ENCODE measurements around the gene NCAM2.

Gene NCAM2

DNA sequence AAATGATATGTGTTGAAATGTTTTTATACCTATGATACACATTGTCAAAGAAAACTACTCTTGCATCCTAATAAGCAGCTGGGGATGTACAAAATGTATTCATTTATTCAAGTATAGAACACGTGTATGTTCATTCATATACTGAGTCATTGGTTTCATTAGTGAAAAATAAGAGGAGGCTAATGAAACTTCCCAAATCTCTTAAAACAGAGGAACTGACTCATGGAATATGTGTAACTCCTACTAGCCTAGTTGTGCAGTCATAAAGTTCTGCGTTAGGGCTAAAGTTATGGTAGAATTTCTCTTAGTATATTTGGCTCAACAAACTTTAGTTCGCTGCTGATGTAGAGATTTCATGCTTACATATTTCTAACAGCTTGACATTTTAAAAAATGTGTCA lies 441.6 kb downstream of the NCAM2 start:
- H3K36me3 ChIP-seq (ENCODE audit: control insufficient read depth, insufficient read depth, low read length) = no peaks in the 10 kb centered on the region
- no peak overlapping the region for H3K4me3 ChIP-seq (ENCODE audit: insufficient read depth, low read depth, low read length)
- no peaks in the 10 kb centered on the region for H3K4me1 ChIP-seq (ENCODE audit: control insufficient read depth, insufficient read depth, low read length)
- H3K27me3 ChIP-seq (ENCODE audit: control insufficient read depth, insufficient read depth, low read length, poor library complexity, severe bottlenecking) = no peaks in the 10 kb centered on the region
- WGBS, 2 experiments = 93 to 100% methylated on average over 1 to 2 of the region's 3 CpGs
- H3K9me3 ChIP-seq (ENCODE audit: control insufficient read depth, low read length) = no peaks in the 10 kb centered on the region
- H3K27ac ChIP-seq (ENCODE audit: insufficient read depth, low read depth, low read length, poor library complexity, severe bottlenecking) = no peak overlapping the region

GRCh38 chr21:21457077-21457476 lies 458.9 kb downstream of the NCAM2 start:
- Histone ChIP-seq H3K4me1 (ENCODE audit: control insufficient read depth, insufficient read depth, low read length) (no peaks in the 10 kb centered on the region), H3K4me3 (ENCODE audit: insufficient read depth, low read depth, low read length) (no peak overlapping the region), H3K27me3 (ENCODE audit: control insufficient read depth, insufficient read depth, low read length, poor library complexity, severe bottlenecking) (no peaks in the 10 kb centered on the region), H3K36me3 (ENCODE audit: control insufficient read depth, insufficient read depth, low read length) (no peaks in the 10 kb centered on the region), H3K27ac (ENCODE audit: insufficient read depth, low read depth, low read length, poor library complexity, severe bottlenecking) (no peak overlapping the region), H3K9me3 (ENCODE audit: control insufficient read depth, low read length) (no peaks in the 10 kb centered on the region)
- 93% methylated on average over 8 of the region's 8 CpGs for WGBS, 2 experiments

GRCh38 chr21:21458124-21458631 lies 460.0 kb downstream of the NCAM2 start:
- Histone ChIP-seq H3K36me3 (ENCODE audit: control insufficient read depth, insufficient read depth, low read length) (no peaks in the 10 kb centered on the region), H3K4me1 (ENCODE audit: control insufficient read depth, insufficient read depth, low read length) (no peaks in the 10 kb centered on the region), H3K27ac (ENCODE audit: insufficient read depth, low read depth, low read length, poor library complexity, severe bottlenecking) (no peak overlapping the region), H3K9me3 (ENCODE audit: control insufficient read depth, low read length) (no peaks in the 10 kb centered on the region), H3K4me3 (ENCODE audit: insufficient read depth, low read depth, low read length) (no peak overlapping the region), H3K27me3 (ENCODE audit: control insufficient read depth, insufficient read depth, low read length, poor library complexity, severe bottlenecking) (no peaks in the 10 kb centered on the region)
- WGBS, 2 experiments = 83 to 88% methylated on average over 8 of the region's 8 CpGs

DNA sequence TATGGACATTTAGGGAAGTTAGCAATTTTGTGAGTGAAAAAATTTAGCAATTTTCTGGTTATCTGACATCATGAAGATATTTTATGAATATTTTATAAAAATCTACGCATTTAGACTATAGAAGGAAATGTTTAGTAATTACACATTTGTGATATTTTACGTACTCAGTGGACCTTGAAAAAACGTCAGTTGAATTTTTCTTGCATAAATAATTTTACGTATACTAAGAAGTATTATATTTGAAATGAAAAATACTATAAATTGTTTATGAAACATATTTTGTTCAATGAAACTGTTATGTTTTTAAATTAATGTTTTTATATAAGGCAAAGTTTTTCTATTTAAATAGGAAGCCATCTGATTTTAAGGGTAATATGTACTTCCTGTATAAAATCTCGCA lies 462.8 kb downstream of the NCAM2 start:
- no peaks in the 10 kb centered on the region for H3K36me3 ChIP-seq (ENCODE audit: control insufficient read depth, insufficient read depth, low read length)
- WGBS, 2 experiments = no CpG with 5 or more reads among the region's 5 CpGs
- H3K27ac ChIP-seq (ENCODE audit: insufficient read depth, low read depth, low read length, poor library complexity, severe bottlenecking) = no peak overlapping the region
- H3K27me3 ChIP-seq (ENCODE audit: control insufficient read depth, insufficient read depth, low read length, poor library complexity, severe bottlenecking) = no peaks in the 10 kb centered on the region
- H3K9me3 ChIP-seq (ENCODE audit: control insufficient read depth, low read length) = no peaks in the 10 kb centered on the region
- H3K4me1 ChIP-seq (ENCODE audit: control insufficient read depth, insufficient read depth, low read length) = no peaks in the 10 kb centered on the region
- no peak overlapping the region for H3K4me3 ChIP-seq (ENCODE audit: insufficient read depth, low read depth, low read length)

- 93 to 94% methylated on average over 4 of the region's 4 CpGs for WGBS, 2 experiments
- Histone ChIP-seq H3K36me3 (ENCODE audit: control insufficient read depth, insufficient read depth, low read length) (no peaks in the 10 kb centered on the region), H3K9me3 (ENCODE audit: control insufficient read depth, low read length) (no peaks in the 10 kb centered on the region), H3K27me3 (ENCODE audit: control insufficient read depth, insufficient read depth, low read length, poor library complexity, severe bottlenecking) (no peaks in the 10 kb centered on the region), H3K27ac (ENCODE audit: insufficient read depth, low read depth, low read length, poor library complexity, severe bottlenecking) (no peak overlapping the region), H3K4me1 (ENCODE audit: control insufficient read depth, insufficient read depth, low read length) (no peaks in the 10 kb centered on the region), H3K4me3 (ENCODE audit: insufficient read depth, low read depth, low read length) (no peak overlapping the region)
These were observed 465.2 kb downstream of the NCAM2 start for GRCh38 chr21:21463456-21463855.

DNA sequence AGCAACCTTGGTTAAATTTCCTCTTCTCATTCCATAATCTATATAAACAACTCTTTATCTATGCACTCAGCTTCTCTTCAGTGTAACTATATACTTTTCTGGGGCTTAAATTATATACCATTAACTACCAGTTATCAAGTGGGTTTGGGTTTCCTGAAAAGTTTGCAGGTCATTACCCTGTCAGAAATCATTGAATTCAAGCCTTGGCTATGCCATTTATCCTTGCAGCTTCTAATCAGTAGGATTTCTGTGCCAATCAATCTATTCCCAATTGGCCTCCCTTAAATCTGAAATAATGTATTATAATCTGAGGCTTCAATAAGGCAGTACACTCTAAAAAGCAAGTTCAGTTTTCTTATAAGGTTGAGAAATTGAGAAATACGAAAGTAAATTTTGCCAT lies 466.5 kb downstream of the NCAM2 start:
- Histone ChIP-seq H3K9me3 (ENCODE audit: control insufficient read depth, low read length) (no peaks in the 10 kb centered on the region), H3K36me3 (ENCODE audit: control insufficient read depth, insufficient read depth, low read length) (no peaks in the 10 kb centered on the region), H3K4me1 (ENCODE audit: control insufficient read depth, insufficient read depth, low read length) (no peaks in the 10 kb centered on the region), H3K27ac (ENCODE audit: insufficient read depth, low read depth, low read length, poor library complexity, severe bottlenecking) (no peak overlapping the region), H3K4me3 (ENCODE audit: insufficient read depth, low read depth, low read length) (no peak overlapping the region), H3K27me3 (ENCODE audit: control insufficient read depth, insufficient read depth, low read length, poor library complexity, severe bottlenecking) (no peaks in the 10 kb centered on the region)
- WGBS, 2 experiments = 89 to 94% methylated on average over 1 of the region's 1 CpG

DNA sequence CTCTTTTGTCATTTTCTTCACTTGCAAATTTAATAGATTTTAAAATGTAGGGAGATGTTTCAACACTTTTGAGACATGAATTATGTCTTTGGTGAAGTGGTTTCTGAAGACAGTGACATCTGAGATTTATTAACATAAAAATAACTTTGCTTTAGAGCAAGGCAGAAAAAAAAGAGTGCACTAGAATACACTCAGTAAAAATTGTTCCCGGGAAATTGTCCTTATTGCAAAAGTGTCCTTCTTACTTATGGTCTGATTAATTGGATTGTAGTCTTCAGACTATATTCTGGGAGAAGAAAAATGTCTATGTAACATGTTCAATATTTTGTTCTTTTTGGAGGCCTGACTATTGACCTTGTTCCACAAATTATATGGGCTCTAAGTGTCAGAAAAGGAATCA lies 468.5 kb downstream of the NCAM2 start:
- H3K4me1 ChIP-seq (ENCODE audit: control insufficient read depth, insufficient read depth, low read length) = no peaks in the 10 kb centered on the region
- no peak overlapping the region for H3K27ac ChIP-seq (ENCODE audit: insufficient read depth, low read depth, low read length, poor library complexity, severe bottlenecking)
- H3K27me3 ChIP-seq (ENCODE audit: control insufficient read depth, insufficient read depth, low read length, poor library complexity, severe bottlenecking) = no peaks in the 10 kb centered on the region
- no peaks in the 10 kb centered on the region for H3K9me3 ChIP-seq (ENCODE audit: control insufficient read depth, low read length)
- H3K36me3 ChIP-seq (ENCODE audit: control insufficient read depth, insufficient read depth, low read length) = no peaks in the 10 kb centered on the region
- WGBS, 2 experiments = 93 to 100% methylated on average over 1 of the region's 1 CpG
- no peak overlapping the region for H3K4me3 ChIP-seq (ENCODE audit: insufficient read depth, low read depth, low read length)

- no peaks in the 10 kb centered on the region for H3K27me3 ChIP-seq (ENCODE audit: control insufficient read depth, insufficient read depth, low read length, poor library complexity, severe bottlenecking)
These were observed 469.8 kb downstream of the NCAM2 start for GRCh38 chr21:21468003-21468402.

GRCh38 chr21:21481239-21481638 lies 483.0 kb downstream of the NCAM2 start:
- no peaks in the 10 kb centered on the region for H3K36me3 ChIP-seq (ENCODE audit: control insufficient read depth, insufficient read depth, low read length)
- WGBS, 2 experiments = 93 to 97% methylated on average over 3 of the region's 3 CpGs

More at GRCh38 chr21:21468003-21468402, 469.8 kb downstream of the NCAM2 start:
- Histone ChIP-seq H3K27ac (ENCODE audit: insufficient read depth, low read depth, low read length, poor library complexity, severe bottlenecking) (no peak overlapping the region), H3K4me1 (ENCODE audit: control insufficient read depth, insufficient read depth, low read length) (no peaks in the 10 kb centered on the region), H3K36me3 (ENCODE audit: control insufficient read depth, insufficient read depth, low read length) (no peaks in the 10 kb centered on the region), H3K4me3 (ENCODE audit: insufficient read depth, low read depth, low read length) (no peak overlapping the region), H3K9me3 (ENCODE audit: control insufficient read depth, low read length) (no peaks in the 10 kb centered on the region)

GRCh38 chr21:21508859-21509258 lies 510.6 kb downstream of the NCAM2 start:
- no peaks in the 10 kb centered on the region for H3K9me3 ChIP-seq (ENCODE audit: control insufficient read depth, low read length)
- no peaks in the 10 kb centered on the region for H3K36me3 ChIP-seq (ENCODE audit: control insufficient read depth, insufficient read depth, low read length)
- H3K4me3 ChIP-seq (ENCODE audit: insufficient read depth, low read depth, low read length) = no peak overlapping the region
- H3K27me3 ChIP-seq (ENCODE audit: control insufficient read depth, insufficient read depth, low read length, poor library complexity, severe bottlenecking) = no peaks in the 10 kb centered on the region
- 90 to 93% methylated on average over 5 to 6 of the region's 6 CpGs for WGBS, 2 experiments
- H3K27ac ChIP-seq (ENCODE audit: insufficient read depth, low read depth, low read length, poor library complexity, severe bottlenecking) = no peak overlapping the region
- no peaks in the 10 kb centered on the region for H3K4me1 ChIP-seq (ENCODE audit: control insufficient read depth, insufficient read depth, low read length)

More at GRCh38 chr21:21481239-21481638, 483.0 kb downstream of the NCAM2 start:
- Histone ChIP-seq H3K4me3 (ENCODE audit: insufficient read depth, low read depth, low read length) (no peak overlapping the region), H3K27ac (ENCODE audit: insufficient read depth, low read depth, low read length, poor library complexity, severe bottlenecking) (no peak overlapping the region), H3K4me1 (ENCODE audit: control insufficient read depth, insufficient read depth, low read length) (no peaks in the 10 kb centered on the region), H3K27me3 (ENCODE audit: control insufficient read depth, insufficient read depth, low read length, poor library complexity, severe bottlenecking) (no peaks in the 10 kb centered on the region), H3K9me3 (ENCODE audit: control insufficient read depth, low read length) (no peaks in the 10 kb centered on the region)

GRCh38 chr21:21530680-21531079 lies 532.5 kb downstream of the NCAM2 start:
- Histone ChIP-seq H3K4me1 (ENCODE audit: control insufficient read depth, insufficient read depth, low read length) (no peaks in the 10 kb centered on the region), H3K27me3 (ENCODE audit: control insufficient read depth, insufficient read depth, low read length, poor library complexity, severe bottlenecking) (no peaks in the 10 kb centered on the region), H3K4me3 (ENCODE audit: insufficient read depth, low read depth, low read length) (no peak overlapping the region), H3K27ac (ENCODE audit: insufficient read depth, low read depth, low read length, poor library complexity, severe bottlenecking) (no peak overlapping the region), H3K36me3 (ENCODE audit: control insufficient read depth, insufficient read depth, low read length) (no peaks in the 10 kb centered on the region), H3K9me3 (ENCODE audit: control insufficient read depth, low read length) (no peaks in the 10 kb centered on the region)
